Mononuclear cell (primary cell): ENCODE data around the gene PARS2. TPM values are rescaled to one million over a fixed set of nuclear protein-coding genes. Genes with fewer than 3 reads are reported as not detected.

ENCODE experiments used
- H3K27me3 ChIP-seq: 2 replicates; pipeline ENCODE4 v1.6.0; 2011; ENCODE audit warnings: low read length, control low read depth; ENCODE audit not compliant: insufficient read depth
- H3K4me1 ChIP-seq: 2 replicates; pipeline ENCODE4 v1.5.1; 2011; ENCODE audit warnings: mild to moderate bottlenecking, low read length, control low read depth; ENCODE audit not compliant: insufficient read depth
- H3K4me3 ChIP-seq: 2 replicates; pipeline ENCODE4 v1.5.1; 2011; ENCODE audit warnings: mild to moderate bottlenecking, low read length, moderate library complexity
- H3K9me3 ChIP-seq: 2 replicates; pipeline ENCODE4 v1.5.1; 2011; ENCODE audit warnings: low read depth, mild to moderate bottlenecking, control low read depth, low read length
- total RNA-seq: library from RNA; depleted of rRNA; stranded (reverse); fragments of >200 nt; gene quantifications from one replicate; pipeline ENCODE4 v1.2.3, GENCODE V29; 2012

The PARS2 gene
- total RNA-seq, 1 donor: 0.10 TPM

GRCh38 chr1:54804471-54805132 is 40.3 kb upstream of the PARS2 start:
- H3K27me3 ChIP-seq: no peaks in the 10 kb centered on the region
- H3K4me3 ChIP-seq: no peak overlapping the region
- peaks cover 53% of the 10 kb centered on the region for H3K4me1 ChIP-seq
- no peaks in the 10 kb centered on the region for H3K9me3 ChIP-seq

GRCh38 chr1:54803761-54804470 is 39.6 kb upstream of the PARS2 start:
- Histone ChIP-seq H3K9me3 (no peaks in the 10 kb centered on the region), H3K4me3 (no peak overlapping the region), H3K4me1 (peaks cover 60% of the 10 kb centered on the region), H3K27me3 (no peaks in the 10 kb centered on the region)

- no peaks in the 10 kb centered on the region for H3K9me3 ChIP-seq
- peaks cover 53% of the 10 kb centered on the region for H3K4me1 ChIP-seq
- H3K4me3 ChIP-seq: peak within 1 kb of the TSS; percentile 61
- no peaks in the 10 kb centered on the region for H3K27me3 ChIP-seq
These were observed 36.8 kb upstream of the PARS2 start, which contains the start of gene TTC22 for GRCh38 chr1:54800899-54801759. TTC22 (minus strand) TSS chr1:54801323; CDS start chr1:54801163, 160 bp downstream.

- no peaks in the 10 kb centered on the region for H3K27me3 ChIP-seq
- H3K4me3 ChIP-seq: peak overlapping the region; percentile 61
- H3K4me1 ChIP-seq: peaks cover 48% of the 10 kb centered on the region
- no peaks in the 10 kb centered on the region for H3K9me3 ChIP-seq
These were observed 35.9 kb upstream of the PARS2 start for GRCh38 chr1:54800041-54800898.

GRCh38 chr1:54798769-54799641 is 34.7 kb upstream of the PARS2 start:
- no peak overlapping the region for H3K4me3 ChIP-seq
- peaks cover 35% of the 10 kb centered on the region for H3K4me1 ChIP-seq
- no peaks in the 10 kb centered on the region for H3K9me3 ChIP-seq
- no peaks in the 10 kb centered on the region for H3K27me3 ChIP-seq

- Histone ChIP-seq H3K9me3 (no peaks in the 10 kb centered on the region), H3K4me1 (peaks cover 34% of the 10 kb centered on the region), H3K27me3 (no peaks in the 10 kb centered on the region), H3K4me3 (no peak overlapping the region)
These were observed 33.9 kb upstream of the PARS2 start for GRCh38 chr1:54798206-54798605.

- H3K9me3 ChIP-seq: no peaks in the 10 kb centered on the region
- no peaks in the 10 kb centered on the region for H3K27me3 ChIP-seq
- no peak overlapping the region for H3K4me3 ChIP-seq
- H3K4me1 ChIP-seq: peaks cover 33% of the 10 kb centered on the region
These were observed 32.6 kb upstream of the PARS2 start for GRCh38 chr1:54796902-54797301.

- Histone ChIP-seq H3K4me3 (no peak overlapping the region), H3K9me3 (no peaks in the 10 kb centered on the region), H3K27me3 (no peaks in the 10 kb centered on the region), H3K4me1 (peaks cover 26% of the 10 kb centered on the region)
These were observed 31.6 kb upstream of the PARS2 start for GRCh38 chr1:54795841-54796468.

- Histone ChIP-seq H3K9me3 (no peaks in the 10 kb centered on the region), H3K27me3 (no peaks in the 10 kb centered on the region), H3K4me1 (peaks cover 21% of the 10 kb centered on the region), H3K4me3 (no peak overlapping the region)
These were observed 31.0 kb upstream of the PARS2 start for GRCh38 chr1:54795356-54795665.

- Histone ChIP-seq H3K4me1 (peaks cover 15% of the 10 kb centered on the region), H3K9me3 (no peaks in the 10 kb centered on the region), H3K27me3 (no peaks in the 10 kb centered on the region), H3K4me3 (no peak overlapping the region)
These were observed 30.4 kb upstream of the PARS2 start for GRCh38 chr1:54794451-54795355.

- Histone ChIP-seq H3K4me3 (no peak overlapping the region), H3K4me1 (no peaks in the 10 kb centered on the region), H3K9me3 (no peaks in the 10 kb centered on the region), H3K27me3 (no peaks in the 10 kb centered on the region)
These were observed 28.5 kb upstream of the PARS2 start for GRCh38 chr1:54792686-54793282.

- Histone ChIP-seq H3K9me3 (no peaks in the 10 kb centered on the region), H3K4me1 (no peaks in the 10 kb centered on the region)
These were observed 27.7 kb upstream of the PARS2 start for GRCh38 chr1:54791880-54792522.

More at GRCh38 chr1:54791880-54792522, 27.7 kb upstream of the PARS2 start:
- Histone ChIP-seq H3K27me3 (no peaks in the 10 kb centered on the region), H3K4me3 (no peak overlapping the region)
